WTC11 (cell line): ENCODE data around the gene RASGRF2.

Experiments
- CDX4 ChIP-seq: fragments of 250-450 bp; sonication (Bioruptor Pico); IDR thresholded peaks from 2 replicates; pipeline ENCODE4 v1.9.0; 2021; ENCODE audit warnings: moderate library complexity, mild to moderate bottlenecking, inconsistent platforms, borderline replicate concordance
- CREB1 ChIP-seq: sonication (generic); formaldehyde crosslinking; IDR thresholded peaks from 2 replicates; pipeline ENCODE4 v1.8.0; 2023; ENCODE audit warnings: mild to moderate bottlenecking, missing genetic modification reagents
- FOXJ3 ChIP-seq: sonication (generic); formaldehyde crosslinking; IDR thresholded peaks from 2 replicates; pipeline ENCODE4 v1.9.0; 2021; ENCODE audit warnings: missing genetic modification reagents, mild to moderate bottlenecking, borderline replicate concordance
- HMGXB4 ChIP-seq: sonication (generic); formaldehyde crosslinking; IDR thresholded peaks from 2 replicates; pipeline ENCODE4 v1.8.1; 2023; ENCODE audit warnings: mild to moderate bottlenecking, moderate library complexity, missing genetic modification reagents
- MAX ChIP-seq: sonication (generic); formaldehyde crosslinking; IDR thresholded peaks from 2 replicates; pipeline ENCODE4 v1.8.0; 2022; ENCODE audit warnings: mild to moderate bottlenecking, missing genetic modification reagents
- MXD4 ChIP-seq: fragments of 250-450 bp; sonication (Bioruptor Pico); IDR thresholded peaks from 2 replicates; pipeline ENCODE4 v1.8.0; 2021; ENCODE audit warnings: mild to moderate bottlenecking, moderate library complexity, borderline replicate concordance
- MYBL2 ChIP-seq: sonication (generic); formaldehyde crosslinking; IDR thresholded peaks from 2 replicates; pipeline ENCODE4 v1.8.1; 2023; ENCODE audit warnings: mild to moderate bottlenecking, moderate library complexity, missing genetic modification reagents
- NFE2L1 ChIP-seq: sonication (generic); formaldehyde crosslinking; IDR thresholded peaks from 2 replicates; pipeline ENCODE4 v1.8.1; 2023; ENCODE audit warnings: missing genetic modification reagents
- TCF7 ChIP-seq: sonication (generic); formaldehyde crosslinking; IDR thresholded peaks from 2 replicates; pipeline ENCODE4 v1.8.0; 2022; ENCODE audit warnings: mild to moderate bottlenecking, low read depth, missing genetic modification reagents, moderate library complexity
- ZNF317 ChIP-seq: sonication (generic); formaldehyde crosslinking; IDR thresholded peaks from 2 replicates; pipeline ENCODE4 v1.8.1; 2023; ENCODE audit warnings: low read depth, mild to moderate bottlenecking, moderate library complexity, missing genetic modification reagents, borderline replicate concordance
- ZSCAN18 ChIP-seq: fragments of 250-450 bp; sonication (Bioruptor Pico); IDR thresholded peaks from 2 replicates; pipeline ENCODE4 v2.1.2; 2022; ENCODE audit warnings: mild to moderate bottlenecking, moderate library complexity
- TF ChIP-seq, protein P1 (sequence below): fragments of 200-600 bp; IDR thresholded peaks from 2 replicates; pipeline ENCODE4 v1.8.0; 2022; ENCODE audit warnings: antibody characterized with exemption
- TF ChIP-seq, protein P2 (sequence below): sonication (generic); formaldehyde crosslinking; conservative IDR thresholded peaks from 2 replicates; pipeline ENCODE4 v1.8.1; 2022; ENCODE audit warnings: mild to moderate bottlenecking, missing genetic modification reagents
- TF ChIP-seq, protein P3 (sequence below): sonication (generic); formaldehyde crosslinking; IDR thresholded peaks from 2 replicates; pipeline ENCODE4 v1.8.1; 2022; ENCODE audit warnings: mild to moderate bottlenecking, missing genetic modification reagents, moderate library complexity, borderline replicate concordance

- TF ChIP-seq MXD4 (CRISPR knock-in tag) (no peak), CREB1 (CRISPR knock-in tag) (no peak), ZNF317 (CRISPR knock-in tag) (no peak), FOXJ3 (CRISPR knock-in tag) (no peak), TCF7 (CRISPR knock-in tag) (no peak), ZSCAN18 (no peak), HMGXB4 (CRISPR knock-in tag) (no peak), MYBL2 (CRISPR knock-in tag) (no peak), NFE2L1 (no peak), CDX4 (CRISPR knock-in tag) (no peak), MAX (CRISPR knock-in tag) (no peak)
- TF ChIP-seq, protein P1, sequence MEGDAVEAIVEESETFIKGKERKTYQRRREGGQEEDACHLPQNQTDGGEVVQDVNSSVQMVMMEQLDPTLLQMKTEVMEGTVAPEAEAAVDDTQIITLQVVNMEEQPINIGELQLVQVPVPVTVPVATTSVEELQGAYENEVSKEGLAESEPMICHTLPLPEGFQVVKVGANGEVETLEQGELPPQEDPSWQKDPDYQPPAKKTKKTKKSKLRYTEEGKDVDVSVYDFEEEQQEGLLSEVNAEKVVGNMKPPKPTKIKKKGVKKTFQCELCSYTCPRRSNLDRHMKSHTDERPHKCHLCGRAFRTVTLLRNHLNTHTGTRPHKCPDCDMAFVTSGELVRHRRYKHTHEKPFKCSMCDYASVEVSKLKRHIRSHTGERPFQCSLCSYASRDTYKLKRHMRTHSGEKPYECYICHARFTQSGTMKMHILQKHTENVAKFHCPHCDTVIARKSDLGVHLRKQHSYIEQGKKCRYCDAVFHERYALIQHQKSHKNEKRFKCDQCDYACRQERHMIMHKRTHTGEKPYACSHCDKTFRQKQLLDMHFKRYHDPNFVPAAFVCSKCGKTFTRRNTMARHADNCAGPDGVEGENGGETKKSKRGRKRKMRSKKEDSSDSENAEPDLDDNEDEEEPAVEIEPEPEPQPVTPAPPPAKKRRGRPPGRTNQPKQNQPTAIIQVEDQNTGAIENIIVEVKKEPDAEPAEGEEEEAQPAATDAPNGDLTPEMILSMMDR, result no peak
- TF ChIP-seq, protein P2, sequence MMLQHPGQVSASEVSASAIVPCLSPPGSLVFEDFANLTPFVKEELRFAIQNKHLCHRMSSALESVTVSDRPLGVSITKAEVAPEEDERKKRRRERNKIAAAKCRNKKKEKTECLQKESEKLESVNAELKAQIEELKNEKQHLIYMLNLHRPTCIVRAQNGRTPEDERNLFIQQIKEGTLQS (CRISPR knock-in tag), result no peak
- TF ChIP-seq, protein P3, sequence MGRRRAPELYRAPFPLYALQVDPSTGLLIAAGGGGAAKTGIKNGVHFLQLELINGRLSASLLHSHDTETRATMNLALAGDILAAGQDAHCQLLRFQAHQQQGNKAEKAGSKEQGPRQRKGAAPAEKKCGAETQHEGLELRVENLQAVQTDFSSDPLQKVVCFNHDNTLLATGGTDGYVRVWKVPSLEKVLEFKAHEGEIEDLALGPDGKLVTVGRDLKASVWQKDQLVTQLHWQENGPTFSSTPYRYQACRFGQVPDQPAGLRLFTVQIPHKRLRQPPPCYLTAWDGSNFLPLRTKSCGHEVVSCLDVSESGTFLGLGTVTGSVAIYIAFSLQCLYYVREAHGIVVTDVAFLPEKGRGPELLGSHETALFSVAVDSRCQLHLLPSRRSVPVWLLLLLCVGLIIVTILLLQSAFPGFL (CRISPR knock-in tag), result no peak
Measured at GRCh38 chr5:80928073-80928472, 32.1 kb upstream of the RASGRF2 start.
